Activated CD8-positive, alpha-beta memory T cell treated with anti-CD3 and anti-CD28 coated beads for 24 hours (primary cell): ENCODE data around the gene FOXP1.

Experiments
- DNase-seq: peaks from one replicate; pipeline ENCODE4 v3.0.0-alpha.2; 2020

FOXP1 gene

DNA sequence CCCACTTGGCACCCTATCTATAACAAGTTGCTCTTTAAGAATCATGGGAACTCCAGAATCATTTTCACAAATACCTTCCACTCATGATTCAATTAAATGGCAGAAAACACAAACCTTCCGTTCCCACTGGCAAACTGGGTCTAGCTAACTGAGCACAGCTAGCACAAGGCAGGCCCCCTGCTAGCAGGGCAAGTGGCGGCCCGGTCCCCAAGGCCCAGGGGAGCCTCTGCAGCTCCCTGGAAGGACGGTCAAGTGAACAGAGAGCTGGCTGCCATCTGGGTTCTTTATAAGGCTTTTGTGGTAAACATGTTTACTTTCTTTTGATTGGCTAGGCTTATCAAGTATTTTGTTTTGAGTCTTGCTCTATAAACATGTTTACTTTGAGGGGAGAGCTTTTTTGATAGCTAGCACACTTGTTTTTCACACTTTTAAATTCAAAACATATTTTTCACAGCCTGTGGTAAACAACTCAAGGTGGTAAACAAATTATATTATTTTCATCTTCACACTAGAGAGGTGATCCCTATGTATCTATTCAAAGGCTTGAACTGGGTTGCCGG lies 81.4 kb downstream of the FOXP1 start:
- DNase-seq = peak; percentile 56

DNA sequence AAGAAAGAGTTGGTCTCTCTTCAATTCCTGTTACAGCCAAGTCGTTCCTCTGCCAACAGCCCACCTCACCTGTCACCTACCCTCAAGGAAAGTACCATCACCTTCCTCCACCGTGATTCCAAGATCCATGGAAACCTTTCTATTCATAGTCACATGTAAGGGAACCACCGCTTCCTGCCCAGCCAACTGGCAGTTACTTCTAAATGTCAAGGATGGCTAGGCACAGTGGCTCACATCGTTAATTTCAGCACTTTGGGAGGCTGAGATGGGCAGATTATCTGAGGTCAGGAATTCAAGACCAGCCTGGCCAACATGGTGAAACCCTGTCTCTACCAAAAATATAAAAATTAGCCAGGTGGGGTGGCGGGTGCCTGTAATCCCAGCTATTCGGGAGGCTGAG lies 82.8 kb downstream of the FOXP1 start:
- no peak for DNase-seq

DNA sequence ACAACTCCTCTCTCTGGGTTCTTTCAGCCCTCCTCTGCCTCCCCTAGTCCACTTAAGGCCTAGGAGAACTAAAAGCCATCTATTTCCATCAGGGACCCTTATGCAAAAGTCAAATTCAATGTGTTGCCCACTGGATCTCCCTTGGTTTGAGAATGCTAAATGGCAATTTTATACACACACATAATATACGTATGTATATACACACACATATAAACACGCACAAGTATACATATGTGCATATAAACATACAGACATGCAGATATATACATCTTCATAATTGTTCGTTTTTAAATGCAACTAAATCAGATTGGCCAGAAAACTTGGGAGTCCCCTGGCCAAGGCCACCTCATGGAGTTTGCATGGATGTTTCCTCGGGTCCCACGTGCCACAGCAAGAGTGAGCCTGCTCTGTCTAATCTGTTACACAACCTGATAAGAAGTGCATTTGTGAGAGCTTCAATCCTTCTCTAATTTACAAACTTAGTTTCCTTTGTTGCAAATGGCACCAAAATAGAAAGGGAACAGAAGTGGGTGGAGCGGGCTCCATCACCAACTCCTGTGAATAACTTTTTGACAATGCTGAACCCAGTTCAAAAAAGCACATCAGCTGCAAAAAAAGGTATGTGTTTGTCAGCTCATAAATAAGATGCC lies 84.2 kb downstream of the FOXP1 start:
- DNase-seq = no peak

DNA sequence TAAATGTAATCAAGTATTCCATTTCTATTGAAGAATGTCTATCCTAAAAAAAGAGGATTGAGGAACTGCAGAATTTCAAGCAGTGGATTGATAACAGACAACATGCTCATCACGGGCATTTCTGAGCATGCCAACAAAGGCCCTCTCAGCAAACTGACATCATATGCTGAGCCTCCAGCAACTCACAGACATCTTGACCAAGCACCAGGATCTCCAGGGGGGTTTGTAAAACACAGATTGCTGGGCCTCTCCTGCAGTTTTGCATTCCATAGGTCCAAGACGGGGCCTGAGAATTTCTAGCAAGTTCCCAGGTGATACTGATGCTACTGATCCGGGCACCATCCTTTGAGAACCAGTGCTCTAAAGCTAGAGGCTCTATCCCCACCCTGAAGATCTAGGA lies 85.0 kb downstream of the FOXP1 start:
- no peak for DNase-seq

DNA sequence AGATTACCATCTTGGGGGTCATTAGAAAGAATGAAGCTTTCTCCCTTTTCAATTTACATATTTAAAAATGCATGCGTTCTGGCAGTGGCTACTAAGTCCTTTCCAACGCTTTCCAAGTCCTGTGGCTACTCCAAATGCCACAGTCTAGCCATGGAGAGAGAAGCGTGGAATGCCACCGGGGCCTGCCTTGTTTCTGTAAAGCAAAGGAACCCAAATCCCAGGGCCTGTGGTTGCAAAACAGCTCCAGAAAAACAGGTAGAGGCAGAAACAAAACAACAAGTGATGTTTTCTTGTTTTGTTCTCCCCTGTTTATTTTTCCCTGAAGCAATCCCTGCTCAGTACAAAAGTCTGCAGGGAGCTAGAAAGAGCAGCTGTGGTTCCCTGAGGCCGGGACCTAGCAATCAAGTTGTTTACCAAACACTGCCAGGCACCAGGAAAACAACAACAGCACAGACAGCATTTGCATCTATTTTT lies 85.5 kb downstream of the FOXP1 start:
- no peak for DNase-seq

DNA sequence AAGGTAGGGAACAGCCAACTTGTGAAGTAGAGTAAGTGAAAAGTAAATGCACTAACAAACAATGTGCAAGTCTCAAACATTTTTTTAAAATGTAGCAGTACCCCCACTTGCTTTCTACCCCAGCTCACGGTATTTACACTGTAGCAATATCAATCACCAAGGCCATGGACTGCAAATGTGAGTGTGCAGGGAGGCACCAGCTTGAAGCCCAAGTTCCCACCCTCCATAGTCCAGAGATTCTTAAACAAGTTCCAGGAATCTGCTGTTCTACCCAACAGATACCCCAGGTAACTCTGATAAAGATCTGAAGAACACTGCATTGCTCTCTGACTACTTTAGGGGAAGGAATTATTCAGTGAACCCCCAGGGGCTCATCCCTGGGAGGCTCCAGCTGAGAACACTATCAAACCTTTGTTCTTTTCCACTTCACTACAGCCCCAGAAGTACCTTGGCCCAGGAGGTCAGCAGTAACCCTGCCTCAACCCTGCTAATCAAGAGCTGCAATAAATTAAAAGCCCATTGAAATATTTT lies 86.1 kb downstream of the FOXP1 start:
- DNase-seq = peak; percentile 51

DNA sequence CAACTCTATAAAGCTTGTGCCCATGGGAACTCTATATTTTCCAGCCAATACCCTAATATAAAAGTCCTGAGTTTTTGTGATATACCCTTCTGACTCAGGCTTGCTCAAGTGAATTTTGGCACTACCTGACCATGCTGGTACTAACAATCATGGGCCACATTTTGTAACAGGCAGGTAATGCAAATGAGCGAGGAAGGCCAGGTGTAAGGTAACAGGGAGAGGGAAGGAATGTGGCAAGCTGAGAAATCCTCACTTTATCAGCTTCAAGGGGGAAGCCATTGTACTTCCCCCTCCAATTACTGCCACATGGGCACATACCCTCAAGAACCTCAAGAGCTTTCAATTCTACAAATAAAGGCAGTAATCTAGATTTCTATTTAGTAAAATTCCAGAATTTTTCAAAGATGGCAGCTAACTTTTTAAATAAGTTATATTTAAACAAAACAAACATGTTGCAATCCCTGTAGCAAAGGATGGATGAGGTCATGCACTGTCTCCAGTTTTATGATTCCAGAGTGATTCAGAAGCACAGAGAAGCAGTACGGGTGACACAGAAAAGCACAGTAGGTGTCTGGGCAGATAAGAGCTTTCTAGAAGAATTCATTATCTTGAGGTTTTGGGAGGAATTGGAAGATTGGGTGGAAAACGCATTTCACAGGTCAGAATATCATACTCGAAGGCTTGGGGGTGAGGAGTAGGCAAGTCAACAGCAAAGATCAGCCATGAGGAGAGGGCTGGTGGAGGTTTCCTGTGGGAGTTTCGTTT lies 87.6 kb downstream of the FOXP1 start:
- peak; percentile 67 for DNase-seq

DNA sequence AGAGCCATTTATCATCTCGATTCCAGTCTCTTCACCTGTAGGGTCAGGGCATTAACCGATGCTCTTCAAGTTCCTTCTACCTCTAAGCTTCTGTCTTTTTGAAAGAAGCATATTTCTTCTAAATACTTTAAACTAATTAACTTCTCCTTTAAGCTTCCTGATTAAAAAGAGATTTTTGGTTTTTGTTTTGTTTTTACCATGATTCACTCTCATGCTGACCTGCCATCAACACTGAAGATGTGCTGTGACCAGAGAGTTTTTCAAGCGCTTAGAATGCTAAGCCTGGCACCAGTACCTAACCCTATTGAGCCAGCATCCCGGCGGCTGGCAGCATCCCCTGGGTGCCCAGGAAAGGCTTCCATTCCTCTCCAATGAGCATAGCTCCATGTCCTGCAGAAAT lies 89.3 kb downstream of the FOXP1 start:
- DNase-seq = no peak

DNA sequence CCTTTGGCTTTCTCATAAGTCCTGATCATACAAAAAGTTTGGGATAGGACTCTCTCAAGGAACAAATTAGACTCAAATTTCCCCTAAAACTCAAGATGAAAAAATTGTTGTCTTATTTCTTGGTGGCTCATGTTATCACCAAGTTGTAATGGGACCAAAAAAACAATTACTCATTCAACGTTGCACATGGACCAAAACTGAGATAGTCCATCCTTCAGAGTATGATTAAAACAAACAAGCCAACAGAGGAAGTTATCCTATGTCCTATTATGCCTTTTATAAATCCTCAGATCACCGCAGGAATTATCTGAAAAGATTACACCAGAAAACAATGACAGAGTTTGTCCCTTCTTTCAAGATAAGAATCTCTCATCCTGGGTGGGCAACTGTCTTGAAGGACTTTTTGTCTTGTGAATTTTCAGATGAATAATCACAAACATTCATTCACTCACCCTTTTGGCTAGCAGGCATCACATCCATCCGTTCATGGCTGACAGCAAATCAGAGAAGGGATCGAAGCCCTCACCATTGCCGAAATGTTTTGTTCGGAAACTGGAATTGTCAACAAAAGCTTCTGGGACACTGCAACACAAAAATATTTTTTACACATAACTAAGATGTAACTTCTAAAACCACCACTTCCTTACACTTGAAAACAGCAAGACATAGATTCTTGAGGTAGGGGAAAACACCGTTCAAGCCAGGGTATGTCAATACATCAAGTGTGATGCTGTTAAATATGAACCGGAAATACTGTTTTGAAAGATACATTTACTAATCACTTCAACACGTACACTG lies 90.4 kb downstream of the FOXP1 start:
- DNase-seq = peak; percentile 58

DNA sequence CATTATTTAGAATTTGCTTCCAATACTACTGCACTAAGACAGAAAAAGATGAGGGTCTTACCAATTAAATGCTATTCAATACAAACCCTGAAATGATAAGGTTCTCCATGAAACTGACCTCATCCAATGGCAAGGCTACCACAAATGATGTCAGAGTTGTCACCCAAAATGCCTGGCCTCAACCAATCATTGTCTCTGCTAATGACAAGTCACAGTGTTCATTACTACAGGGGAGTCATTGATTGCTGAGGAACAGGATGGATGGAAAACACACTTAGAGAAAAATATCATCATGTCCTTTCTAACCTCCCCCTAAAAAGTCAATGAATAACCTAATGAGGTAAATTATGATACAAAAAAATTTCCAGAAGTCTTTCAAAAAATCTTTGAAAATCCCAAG lies 91.0 kb downstream of the FOXP1 start:
- DNase-seq = peak; percentile 52

DNA sequence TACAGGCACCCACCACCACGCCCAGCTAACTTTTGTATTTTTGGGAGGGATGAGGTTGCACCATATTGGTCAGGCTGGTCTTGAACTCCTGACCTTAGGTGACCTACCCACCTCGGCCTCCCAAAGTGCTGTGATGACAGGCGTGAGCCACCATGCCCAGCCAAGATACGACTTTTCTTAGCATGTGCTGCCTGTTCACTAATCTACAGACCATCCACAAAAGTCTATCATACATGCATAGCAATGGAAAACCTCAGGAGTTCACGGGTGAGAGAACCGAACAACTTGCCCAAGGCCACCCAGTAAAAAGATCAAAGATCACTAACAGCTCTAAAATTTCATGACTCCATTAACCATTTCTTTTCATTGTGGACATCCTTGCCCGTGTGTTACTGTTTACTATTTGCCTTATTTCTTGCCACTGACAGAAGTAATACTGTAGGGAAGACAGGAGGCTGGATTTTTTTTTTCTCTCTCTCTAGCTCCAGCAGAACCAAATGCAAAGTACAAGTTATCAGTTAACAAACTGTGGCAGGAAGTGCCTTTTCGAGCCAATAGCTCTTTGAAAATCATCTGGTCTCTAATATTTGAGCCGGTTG lies 92.3 kb downstream of the FOXP1 start:
- peak; percentile 65 for DNase-seq

DNA sequence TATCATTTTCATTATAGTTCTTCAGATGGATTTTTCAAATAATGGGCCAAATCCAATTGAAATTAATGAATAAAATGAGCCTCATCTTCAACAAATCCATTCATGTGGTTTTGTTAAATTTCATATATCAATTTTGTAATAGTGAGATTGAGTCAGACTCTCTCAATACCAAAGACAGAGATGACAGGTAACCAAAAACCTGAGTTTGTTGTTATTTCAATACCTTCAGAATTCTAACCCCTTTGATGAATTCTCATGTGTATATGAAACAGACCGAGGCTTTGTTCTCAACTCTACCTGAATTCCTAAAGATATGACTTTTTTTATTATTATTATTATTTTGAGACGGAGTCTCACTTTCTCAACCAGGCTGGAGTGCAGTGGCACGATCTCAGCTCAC lies 92.8 kb downstream of the FOXP1 start:
- no peak for DNase-seq

DNA sequence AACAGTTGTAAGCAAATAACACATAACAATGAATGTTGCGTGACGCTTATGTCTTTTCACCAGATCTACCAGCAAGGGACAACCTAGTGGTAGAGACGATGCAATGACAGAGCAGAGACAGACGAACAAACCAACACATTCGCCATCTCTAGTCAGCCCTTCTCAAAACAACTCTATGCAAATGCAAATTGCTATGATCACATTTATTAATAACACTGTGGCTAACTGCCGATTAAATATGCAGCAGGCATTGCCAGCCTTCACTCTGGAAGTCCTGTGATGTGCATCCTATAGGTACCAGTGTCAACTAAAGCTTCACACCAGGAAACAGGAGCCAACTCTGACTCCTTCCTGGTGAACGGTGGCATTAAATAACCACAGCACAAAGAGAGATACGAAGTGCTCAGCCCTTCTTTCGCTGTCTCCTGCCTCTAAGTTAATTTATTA lies 94.2 kb downstream of the FOXP1 start:
- DNase-seq = peak; percentile 63

DNA sequence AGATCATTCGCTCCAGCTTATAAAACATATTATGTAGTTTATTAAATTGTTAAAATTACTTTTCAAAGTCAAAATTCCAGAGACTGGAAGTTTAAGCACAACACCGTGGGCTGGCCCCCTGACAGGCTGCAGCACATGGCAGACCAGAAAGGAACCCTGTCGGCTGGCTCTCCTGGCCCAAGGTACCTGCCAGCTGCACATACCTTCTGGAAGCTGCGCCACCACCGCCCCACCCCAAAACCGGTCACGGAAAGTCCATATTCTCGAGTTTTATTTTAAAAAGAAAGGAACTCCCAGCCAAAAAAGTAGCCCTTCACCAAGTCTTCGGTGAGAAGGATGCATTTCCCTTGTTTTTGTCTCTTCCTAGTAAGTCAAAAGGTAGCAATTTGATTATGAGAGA lies 94.6 kb downstream of the FOXP1 start:
- DNase-seq = peak; percentile 59

DNA sequence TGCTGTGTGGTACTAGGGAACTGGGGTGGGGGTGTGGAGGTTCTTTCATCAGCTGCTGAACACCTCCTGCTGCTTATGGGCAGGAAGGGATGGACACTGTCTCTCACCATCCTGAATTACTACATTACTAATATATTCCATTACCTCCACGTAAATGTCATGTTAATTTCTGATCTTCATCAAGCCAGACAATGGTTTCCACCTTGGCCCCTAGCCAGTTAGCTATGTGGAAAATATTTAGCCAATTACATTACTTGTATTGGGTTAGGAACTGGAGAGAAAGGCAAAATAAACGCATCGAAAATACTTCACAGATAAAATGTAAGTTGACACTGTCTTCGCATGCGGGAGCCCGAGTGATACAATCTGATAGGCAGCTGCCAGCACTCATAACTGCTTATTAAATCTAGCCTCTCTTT lies 95.1 kb downstream of the FOXP1 start:
- DNase-seq = peak; percentile 57

DNA sequence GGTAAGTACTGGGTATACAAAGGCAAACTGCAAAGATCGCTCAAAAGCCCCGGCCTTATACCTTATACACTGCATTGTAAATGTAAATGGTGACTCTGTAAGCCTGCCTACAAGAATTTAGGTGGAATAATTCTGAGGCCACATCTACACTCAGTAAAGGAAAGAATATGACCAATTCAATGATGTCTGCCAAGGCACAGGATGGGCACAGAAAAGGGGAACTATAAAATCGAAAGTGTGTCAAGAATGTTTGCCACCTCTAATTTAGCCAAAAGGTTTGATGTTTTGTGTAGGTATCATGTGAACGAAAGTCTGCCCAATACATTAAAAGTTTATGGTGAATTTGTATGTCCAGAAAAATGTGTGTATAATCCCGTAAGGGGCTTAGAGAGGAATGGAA lies 96.1 kb downstream of the FOXP1 start:
- DNase-seq = no peak

DNA sequence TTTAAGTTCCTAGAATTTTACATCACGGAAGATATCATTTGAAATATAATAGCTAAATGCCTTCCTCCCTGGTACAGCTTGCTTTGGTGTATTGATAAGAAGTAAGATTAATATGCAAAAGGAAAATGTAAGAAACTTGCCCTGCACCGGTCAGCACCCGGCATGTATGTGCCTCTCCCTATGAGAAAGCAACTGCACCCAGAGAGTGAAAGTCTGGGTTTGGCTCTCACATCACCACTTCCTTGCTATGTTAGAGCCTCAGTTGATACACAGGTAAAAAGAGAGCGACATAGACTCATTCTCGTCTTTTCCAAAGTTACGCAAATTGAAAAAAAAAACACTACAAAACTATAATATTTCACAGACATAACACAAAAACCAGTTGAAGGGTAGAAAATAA lies 96.7 kb downstream of the FOXP1 start:
- DNase-seq = peak; percentile 66

DNA sequence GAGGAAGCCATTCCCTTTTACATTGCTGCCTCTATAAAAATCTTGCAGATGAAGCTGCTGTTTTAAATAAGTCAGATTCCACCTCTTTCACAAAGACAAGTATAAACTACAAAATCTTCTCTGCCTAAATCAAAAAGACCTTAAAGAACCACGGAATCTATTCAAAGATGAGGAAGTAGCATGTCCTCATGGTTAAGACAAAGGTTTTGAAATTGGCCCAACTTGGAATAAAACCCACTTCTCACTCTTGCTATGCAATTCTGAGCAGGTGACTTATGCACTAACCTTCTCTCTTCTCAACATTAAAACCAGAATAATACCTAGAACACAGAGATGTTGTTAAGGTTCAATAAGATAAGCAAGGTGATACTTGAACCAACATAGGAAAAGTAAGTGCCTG lies 97.6 kb downstream of the FOXP1 start:
- DNase-seq = no peak

DNA sequence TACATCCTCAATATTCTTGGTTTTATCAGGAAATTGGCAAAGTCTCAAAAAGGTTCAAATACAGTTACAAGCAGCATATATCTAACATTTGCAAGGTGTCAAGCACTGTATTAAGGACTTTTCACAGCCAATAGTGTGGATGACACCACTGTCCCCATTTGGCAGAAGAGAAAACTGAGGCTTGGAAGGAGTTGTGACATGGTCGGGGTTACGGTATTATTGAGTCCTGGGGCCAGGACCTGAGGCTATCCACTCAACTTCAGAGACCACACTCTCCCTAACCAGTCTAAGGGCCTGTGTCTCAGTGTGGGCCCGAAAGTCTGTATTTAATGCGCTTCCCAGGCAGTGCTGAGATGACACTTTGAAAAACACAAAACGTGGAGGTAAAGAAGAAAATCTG lies 99.1 kb downstream of the FOXP1 start:
- DNase-seq = peak; percentile 54

DNA sequence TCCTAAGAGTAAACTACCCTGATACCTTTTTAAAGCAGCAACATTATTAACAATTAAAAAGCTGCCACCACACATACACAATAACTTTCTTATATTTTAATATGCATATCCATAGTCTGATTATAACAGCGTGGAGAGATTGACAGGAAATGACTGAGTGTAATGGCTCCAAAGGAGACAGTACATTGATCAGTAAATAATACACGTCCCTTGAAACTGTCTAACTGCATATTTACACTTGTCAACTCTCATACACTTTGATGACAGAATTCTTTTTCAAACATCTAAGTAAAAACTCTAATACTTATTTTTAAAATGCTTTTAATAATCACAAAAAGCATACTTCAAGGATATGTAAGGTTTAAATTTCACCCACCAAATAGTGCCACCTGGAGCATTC lies 99.5 kb downstream of the FOXP1 start:
- DNase-seq = no peak

DNA sequence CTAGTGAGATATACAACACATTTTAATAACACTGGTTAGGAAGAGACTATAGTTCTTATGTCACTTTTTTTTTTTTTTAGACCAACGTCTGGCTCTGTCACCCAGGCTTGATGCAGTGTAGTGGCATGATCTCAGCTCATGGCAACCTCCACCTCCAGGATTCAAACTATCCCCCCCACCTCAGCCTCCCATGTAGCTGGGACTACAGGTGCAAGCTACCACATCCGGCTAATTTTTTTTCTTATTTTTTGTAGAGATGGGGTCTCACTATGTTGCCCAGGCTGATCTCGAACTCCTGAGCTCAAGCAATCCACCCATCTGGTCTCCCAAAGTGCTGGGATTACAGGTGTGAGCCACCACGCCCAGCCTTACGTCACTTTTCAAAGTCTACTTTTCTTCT lies 100.8 kb downstream of the FOXP1 start:
- DNase-seq = peak; percentile 51

DNA sequence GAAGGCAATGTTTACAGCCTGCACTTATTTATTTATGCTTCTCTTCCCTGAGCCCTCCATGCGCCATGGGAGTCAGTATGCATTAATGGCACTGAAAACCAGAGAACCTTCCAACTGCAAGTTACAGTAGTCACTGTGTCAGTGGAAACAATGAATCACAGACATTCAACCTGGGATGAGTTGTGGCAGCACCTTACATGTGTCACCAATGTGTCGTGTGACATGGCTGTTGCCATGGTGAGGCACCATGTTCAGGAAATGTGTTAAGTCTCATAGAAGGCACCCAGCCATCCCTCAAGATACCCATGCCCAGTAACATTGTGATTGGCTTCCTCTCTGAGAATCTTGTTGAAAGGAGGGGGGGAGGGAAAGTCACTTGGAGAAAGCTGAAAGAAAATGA lies 105.0 kb downstream of the FOXP1 start:
- peak; percentile 76 for DNase-seq

DNA sequence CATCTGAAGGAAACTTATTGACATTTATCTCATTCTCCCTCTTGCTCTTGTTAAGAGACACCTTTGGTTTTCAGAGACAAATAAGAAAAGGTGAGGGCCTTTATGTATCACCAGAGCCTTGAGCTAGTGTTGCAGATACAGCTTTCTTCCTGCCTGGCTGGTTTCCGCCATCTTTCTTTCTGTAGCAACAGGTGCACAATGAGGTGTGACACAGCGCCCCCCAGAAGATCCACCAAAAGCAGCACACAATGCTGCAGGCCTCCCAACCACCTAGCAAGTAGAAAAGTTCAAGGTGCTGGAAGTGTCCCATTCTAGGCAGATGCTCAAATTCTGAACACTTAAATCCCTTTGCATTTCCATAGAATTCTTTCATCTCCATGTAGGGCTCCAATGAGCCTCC lies 106.6 kb downstream of the FOXP1 start:
- no peak for DNase-seq
